Mesothelial cell of epicardium (in vitro differentiated cells): ENCODE results near the gene KRT82. TPM values are rescaled to one million over a fixed set of nuclear protein-coding genes. Genes with fewer than 3 reads are reported as not detected.
A peak's percentile ranks its signal among the peaks of the same experiment; 100 is the strongest.

Source experiments
- DNase-seq, 2 experiments: peaks; one replicate each; pipeline ENCODE4 v3.0.0; 2021; ENCODE audit warnings: low spot score in 2 of 2; ENCODE audit not compliant: unreplicated experiment in 2 of 2
- H3K27ac Mint-ChIP-seq: 2 replicates; pipeline ENCODE4 v1.8.0; 2021; ENCODE audit warnings: mixed read lengths
- H3K27me3 Mint-ChIP-seq: 2 replicates; pipeline ENCODE4 v1.8.0; 2021; ENCODE audit warnings: low read depth, mixed read lengths
- H3K36me3 Mint-ChIP-seq: 2 replicates; pipeline ENCODE4 v1.8.0; 2021; ENCODE audit warnings: mixed read lengths
- H3K4me1 Mint-ChIP-seq: 2 replicates; pipeline ENCODE4 v1.8.0; 2021; ENCODE audit warnings: mixed read lengths
- H3K4me3 Mint-ChIP-seq: 2 replicates; pipeline ENCODE4 v1.8.0; 2021; ENCODE audit warnings: mild to moderate bottlenecking, moderate library complexity, mixed read lengths
- H3K9me3 Mint-ChIP-seq: 2 replicates; pipeline ENCODE4 v1.8.0; 2021; ENCODE audit warnings: mixed read lengths
- total RNA-seq: library from RNA; stranded (reverse); gene quantifications from 3 replicates; pipeline ENCODE4 v1.2.1, GENCODE V29; 2021
- TF ChIP-seq, protein P1 (sequence below): fragments of 200-600 bp; sonication (generic); IDR thresholded peaks from one replicate; pipeline ENCODE4 v1.5.0; 2021; ENCODE audit warnings: antibody characterized with exemption; ENCODE audit not compliant: unreplicated experiment

KRT82 gene
- total RNA-seq, 1 donor from 2014 or later: not detected

DNA sequence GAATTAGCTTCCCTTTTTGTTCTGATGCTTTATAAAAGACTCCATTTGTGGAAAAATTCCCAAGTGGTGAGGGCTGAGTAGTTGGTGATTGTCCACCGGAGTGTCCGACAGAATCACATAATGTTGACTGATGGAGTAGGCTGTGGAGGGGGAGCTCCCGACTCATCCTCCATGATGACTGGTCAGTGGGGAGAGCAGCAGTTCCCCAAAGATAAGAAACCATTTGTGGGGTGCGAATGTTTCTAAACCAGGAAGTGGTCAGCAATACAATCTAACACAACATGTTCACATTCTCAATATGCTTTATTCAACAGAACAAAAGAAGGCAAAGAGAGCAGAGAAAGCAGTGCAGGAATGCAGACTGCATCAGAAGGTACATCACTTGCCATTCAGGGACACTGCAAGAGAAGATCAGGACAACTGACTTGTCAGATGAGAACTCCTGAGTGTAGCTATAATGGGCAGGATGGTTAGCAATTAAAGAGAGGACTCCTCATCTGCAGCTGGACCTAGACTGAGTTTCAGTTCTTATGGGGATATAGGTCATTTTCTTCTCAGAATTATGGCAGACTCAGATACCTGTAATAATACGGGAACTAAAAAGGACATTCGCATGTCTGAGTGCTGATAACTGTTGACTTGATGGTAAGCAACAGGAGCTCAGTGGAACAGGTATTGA is 40.4 kb upstream of the KRT82 start:
- TF ChIP-seq, protein P1, sequence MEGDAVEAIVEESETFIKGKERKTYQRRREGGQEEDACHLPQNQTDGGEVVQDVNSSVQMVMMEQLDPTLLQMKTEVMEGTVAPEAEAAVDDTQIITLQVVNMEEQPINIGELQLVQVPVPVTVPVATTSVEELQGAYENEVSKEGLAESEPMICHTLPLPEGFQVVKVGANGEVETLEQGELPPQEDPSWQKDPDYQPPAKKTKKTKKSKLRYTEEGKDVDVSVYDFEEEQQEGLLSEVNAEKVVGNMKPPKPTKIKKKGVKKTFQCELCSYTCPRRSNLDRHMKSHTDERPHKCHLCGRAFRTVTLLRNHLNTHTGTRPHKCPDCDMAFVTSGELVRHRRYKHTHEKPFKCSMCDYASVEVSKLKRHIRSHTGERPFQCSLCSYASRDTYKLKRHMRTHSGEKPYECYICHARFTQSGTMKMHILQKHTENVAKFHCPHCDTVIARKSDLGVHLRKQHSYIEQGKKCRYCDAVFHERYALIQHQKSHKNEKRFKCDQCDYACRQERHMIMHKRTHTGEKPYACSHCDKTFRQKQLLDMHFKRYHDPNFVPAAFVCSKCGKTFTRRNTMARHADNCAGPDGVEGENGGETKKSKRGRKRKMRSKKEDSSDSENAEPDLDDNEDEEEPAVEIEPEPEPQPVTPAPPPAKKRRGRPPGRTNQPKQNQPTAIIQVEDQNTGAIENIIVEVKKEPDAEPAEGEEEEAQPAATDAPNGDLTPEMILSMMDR: no peak
- peaks cover 21% of the 10 kb centered on the region for H3K4me1 Mint-ChIP-seq
- no peak overlapping the region for H3K27ac Mint-ChIP-seq
- no peak for DNase-seq
- no peak overlapping the region for H3K4me3 Mint-ChIP-seq
- peaks cover 33% of the 10 kb centered on the region for H3K27me3 Mint-ChIP-seq
- no peaks in the 10 kb centered on the region for H3K36me3 Mint-ChIP-seq
- no peaks in the 10 kb centered on the region for H3K9me3 Mint-ChIP-seq

DNA sequence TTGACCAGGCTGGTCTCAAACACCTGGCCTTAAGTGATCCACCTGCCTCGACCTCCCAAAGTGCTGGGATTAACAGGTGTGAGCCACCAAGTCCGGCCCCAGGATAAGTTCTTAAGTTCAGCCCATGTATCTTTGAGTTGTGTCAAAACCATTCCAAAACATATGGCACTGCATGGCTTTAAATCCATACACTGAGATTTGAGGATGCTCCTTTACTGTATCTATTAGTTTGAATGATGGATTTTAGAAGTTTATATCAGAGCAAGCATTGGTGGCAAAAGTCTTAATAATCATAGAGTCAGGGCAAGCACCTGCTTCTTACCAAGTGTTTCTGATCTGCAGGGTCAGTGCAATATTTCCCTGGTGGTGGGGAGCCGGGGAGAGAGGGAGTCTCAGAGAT is 39.7 kb upstream of the KRT82 start:
- H3K4me3 Mint-ChIP-seq: no peak overlapping the region
- DNase-seq: no peak
- TF ChIP-seq, protein P1: no peak
- no peak overlapping the region for H3K27ac Mint-ChIP-seq
- H3K27me3 Mint-ChIP-seq: peaks cover 33% of the 10 kb centered on the region
- H3K9me3 Mint-ChIP-seq: no peaks in the 10 kb centered on the region
- peaks cover 27% of the 10 kb centered on the region for H3K4me1 Mint-ChIP-seq
- no peaks in the 10 kb centered on the region for H3K36me3 Mint-ChIP-seq

DNA sequence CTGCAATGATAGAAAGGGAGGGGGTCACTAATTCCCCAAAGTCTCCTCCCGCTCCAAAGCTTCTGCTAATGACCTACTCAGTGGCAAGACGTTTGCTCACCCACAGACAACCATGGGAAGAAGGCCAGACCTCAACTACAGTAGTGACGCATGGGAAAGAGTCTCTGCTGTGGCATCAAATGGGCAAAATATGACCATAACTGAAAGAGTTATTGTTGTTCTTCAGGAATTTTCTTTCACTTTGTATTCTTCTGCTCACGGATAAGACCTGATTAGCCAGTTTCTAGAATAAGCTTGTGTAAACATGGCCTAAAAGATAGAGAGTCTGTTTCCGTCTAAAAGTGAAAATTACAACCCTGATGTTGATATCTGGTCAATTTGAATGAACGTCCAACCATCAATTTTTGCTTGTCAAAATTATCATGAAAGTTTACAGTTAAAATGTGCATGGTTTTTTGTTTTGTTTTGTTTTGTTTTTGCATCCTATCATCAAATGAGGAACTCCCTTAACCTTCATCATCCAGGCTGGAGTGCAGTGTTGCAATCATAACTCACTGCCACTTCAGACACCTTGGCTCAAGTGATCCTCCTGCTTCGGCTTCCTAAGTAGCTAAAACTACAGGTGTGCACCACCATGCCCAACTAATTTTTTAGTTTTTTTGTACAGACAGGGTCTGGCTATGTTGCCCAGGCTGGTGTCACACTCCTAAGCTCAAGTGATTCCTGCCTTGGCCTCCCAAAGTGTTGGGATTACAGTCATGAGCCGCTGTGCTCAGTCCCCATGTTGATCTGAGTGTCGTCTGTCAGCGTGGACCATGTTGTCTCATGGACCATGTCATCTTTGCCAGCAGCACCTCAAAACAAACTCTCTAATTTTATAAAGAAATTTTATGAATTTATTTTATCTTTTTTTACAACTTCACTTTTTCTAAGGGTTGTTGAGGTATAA is 38.8 kb upstream of the KRT82 start:
- Mint-ChIP-seq H3K27me3 (peaks cover 24% of the 10 kb centered on the region), H3K9me3 (no peaks in the 10 kb centered on the region), H3K4me1 (peaks cover 35% of the 10 kb centered on the region), H3K4me3 (no peak overlapping the region), H3K27ac (no peak overlapping the region), H3K36me3 (no peaks in the 10 kb centered on the region)
- TF ChIP-seq, protein P1: no peak
- DNase-seq: no peak

DNA sequence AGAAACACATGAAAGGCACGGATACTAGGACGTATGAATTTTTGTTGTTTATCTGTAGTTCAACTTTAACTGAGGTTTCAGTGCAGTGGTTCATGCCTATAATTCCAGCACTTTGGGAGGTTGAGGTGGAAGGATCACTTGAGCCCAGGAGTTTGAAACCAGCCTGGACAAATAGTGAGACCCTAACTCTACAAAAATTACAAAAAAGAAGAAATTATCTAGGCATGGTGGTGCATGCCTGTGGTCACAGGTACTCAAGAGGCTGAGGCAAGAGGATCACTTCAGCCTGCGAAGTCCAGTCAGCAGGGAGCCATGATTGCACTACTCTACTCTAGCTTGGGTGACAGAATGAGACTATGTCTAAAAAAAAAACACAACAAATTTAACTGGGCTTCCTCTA is 37.8 kb upstream of the KRT82 start:
- no peak overlapping the region for H3K27ac Mint-ChIP-seq
- no peaks in the 10 kb centered on the region for H3K9me3 Mint-ChIP-seq
- H3K36me3 Mint-ChIP-seq: no peaks in the 10 kb centered on the region
- TF ChIP-seq, protein P1: no peak
- no peak for DNase-seq
- H3K4me3 Mint-ChIP-seq: no peak overlapping the region
- H3K27me3 Mint-ChIP-seq: peaks cover 14% of the 10 kb centered on the region
- peaks cover 40% of the 10 kb centered on the region for H3K4me1 Mint-ChIP-seq

DNA sequence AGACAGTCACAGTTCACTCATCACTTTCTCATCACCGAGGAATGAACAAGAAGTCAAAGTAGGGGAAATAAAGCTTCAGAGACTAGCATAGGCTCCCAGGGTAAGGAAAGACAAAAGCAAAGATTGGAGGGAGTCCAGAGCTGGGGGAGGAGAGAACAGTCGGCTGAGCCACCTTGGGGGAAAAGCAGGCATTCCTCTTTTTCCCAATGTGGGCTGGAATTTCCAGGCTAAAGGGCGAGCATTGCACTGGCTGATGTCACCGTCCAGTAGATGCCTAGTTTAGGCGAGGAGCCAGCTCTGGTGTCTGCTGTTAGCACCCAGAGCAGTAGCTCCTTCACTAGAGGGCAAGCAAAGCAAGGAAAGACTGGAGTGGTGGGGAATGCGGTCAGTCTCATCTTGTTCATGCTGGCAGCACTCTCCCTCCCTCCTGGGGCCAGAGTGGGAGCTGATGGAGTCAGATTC is 36.5 kb upstream of the KRT82 start:
- no peak for DNase-seq
- Mint-ChIP-seq H3K9me3 (no peaks in the 10 kb centered on the region), H3K36me3 (no peaks in the 10 kb centered on the region), H3K27ac (peak overlapping the region; percentile 94), H3K27me3 (peaks cover 7% of the 10 kb centered on the region), H3K4me3 (no peak overlapping the region), H3K4me1 (peaks cover 44% of the 10 kb centered on the region)
- TF ChIP-seq, protein P1: no peak
